Activated CD8-positive, alpha-beta T cell treated with anti-CD3 and anti-CD28 coated beads for 36 hours (primary cell): ENCODE data around the gene TFCP2L1. TPM values are rescaled to one million over a fixed set of nuclear protein-coding genes. Genes with fewer than 3 reads are reported as not detected.

Experiments
- ATAC-seq: fragments of 200-7000 bp; cut with Tn5 transposase; one replicate; pipeline ENCODE4 v1.10.0; 2021; ENCODE audit warnings: mild to moderate bottlenecking, moderate library complexity
- CTCF ChIA-PET: fragments of 350-600 bp; sonication (Branson Sonifier 250); formaldehyde crosslinking; loops from one replicate; lab custom pipeline; 2021; ENCODE audit warnings: antibody characterized with exemption; lab: Charles Lee
- POLR2A ChIA-PET: fragments of 350-600 bp; sonication (Branson Sonifier 250); formaldehyde crosslinking; loops from one replicate; lab custom pipeline; 2021; ENCODE audit warnings: antibody characterized with exemption; lab: Charles Lee
- DNase-seq: peaks from one replicate; pipeline ENCODE4 v3.0.0-alpha.2; 2020
- H3K27ac Mint-ChIP-seq: one replicate; pipeline ENCODE4 v1.8.0; 2021; ENCODE audit warnings: mild to moderate bottlenecking, mixed read lengths
- H3K27me3 Mint-ChIP-seq: one replicate; pipeline ENCODE4 v1.8.0; 2021; ENCODE audit warnings: mixed read lengths
- H3K36me3 Mint-ChIP-seq: one replicate; pipeline ENCODE4 v1.8.0; 2021; ENCODE audit warnings: low read depth, mixed read lengths
- H3K4me1 Mint-ChIP-seq: one replicate; pipeline ENCODE4 v1.8.0; 2021; ENCODE audit warnings: low read depth, mixed read lengths
- H3K4me3 Mint-ChIP-seq: one replicate; pipeline ENCODE4 v1.8.0; 2021; ENCODE audit warnings: mild to moderate bottlenecking, moderate library complexity, mixed read lengths
- H3K9me3 Mint-ChIP-seq: one replicate; pipeline ENCODE4 v1.8.0; 2021; ENCODE audit warnings: mixed read lengths
- intact Hi-C: fragments of 100-400 bp; cut with micrococcal nuclease; formaldehyde crosslinking; loops from one replicate; pipeline ENCODE4 v1.10.0; 2022
- total RNA-seq, 2 experiments: library from RNA; stranded (reverse); gene quantifications; one replicate each; pipeline ENCODE4 v1.2.3, GENCODE V29; 2021
- TF ChIP-seq, protein P1 (sequence below): fragments of 200-600 bp; IDR thresholded peaks from one replicate; pipeline ENCODE4 v1.8.0; 2022; ENCODE audit warnings: antibody characterized with exemption, mild to moderate bottlenecking

The TFCP2L1 gene
- total RNA-seq, 2 experiments from 2014 or later, result 0.04 TPM; not detected in 1

DNA sequence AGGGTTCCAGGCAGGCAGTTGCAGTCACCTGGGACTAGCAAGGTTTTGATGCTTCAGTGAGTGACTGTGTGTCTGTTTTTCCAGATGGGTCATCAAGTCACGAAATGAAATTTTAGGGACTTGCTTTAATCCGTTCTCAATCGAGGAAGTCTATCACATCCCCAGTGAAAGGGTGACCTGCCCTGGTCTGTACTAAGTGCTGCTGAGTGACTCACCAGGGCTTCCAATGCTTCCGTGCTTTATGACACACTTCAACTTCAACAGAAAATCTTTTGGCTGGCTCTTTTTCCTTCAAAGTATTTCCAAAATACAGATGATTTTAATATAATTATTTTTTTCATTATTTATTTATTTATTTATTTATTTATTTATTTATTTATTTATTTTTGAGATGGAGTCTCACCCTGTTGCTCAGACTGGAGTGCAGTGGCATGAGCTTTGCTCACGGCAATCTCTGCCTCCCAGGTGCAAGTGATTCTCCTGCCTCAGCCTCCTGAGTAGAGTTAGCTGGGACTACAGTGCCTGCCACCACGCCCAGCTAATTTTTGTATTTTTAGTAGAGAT is 18.4 kb downstream of the TFCP2L1 start:
- no peak for DNase-seq
- H3K36me3 Mint-ChIP-seq, result no peaks in the 10 kb centered on the region
- no peak overlapping the region for H3K27ac Mint-ChIP-seq
- no peaks in the 10 kb centered on the region for H3K9me3 Mint-ChIP-seq
- no peaks in the 10 kb centered on the region for H3K4me1 Mint-ChIP-seq
- POLR2A ChIA-PET, result no interaction called here
- CTCF ChIA-PET, result no interaction called here
- intact Hi-C loops, result no loop called here
- no peak overlapping the region for H3K4me3 Mint-ChIP-seq
- H3K27me3 Mint-ChIP-seq, result no peaks in the 10 kb centered on the region
- TF ChIP-seq, protein P1, sequence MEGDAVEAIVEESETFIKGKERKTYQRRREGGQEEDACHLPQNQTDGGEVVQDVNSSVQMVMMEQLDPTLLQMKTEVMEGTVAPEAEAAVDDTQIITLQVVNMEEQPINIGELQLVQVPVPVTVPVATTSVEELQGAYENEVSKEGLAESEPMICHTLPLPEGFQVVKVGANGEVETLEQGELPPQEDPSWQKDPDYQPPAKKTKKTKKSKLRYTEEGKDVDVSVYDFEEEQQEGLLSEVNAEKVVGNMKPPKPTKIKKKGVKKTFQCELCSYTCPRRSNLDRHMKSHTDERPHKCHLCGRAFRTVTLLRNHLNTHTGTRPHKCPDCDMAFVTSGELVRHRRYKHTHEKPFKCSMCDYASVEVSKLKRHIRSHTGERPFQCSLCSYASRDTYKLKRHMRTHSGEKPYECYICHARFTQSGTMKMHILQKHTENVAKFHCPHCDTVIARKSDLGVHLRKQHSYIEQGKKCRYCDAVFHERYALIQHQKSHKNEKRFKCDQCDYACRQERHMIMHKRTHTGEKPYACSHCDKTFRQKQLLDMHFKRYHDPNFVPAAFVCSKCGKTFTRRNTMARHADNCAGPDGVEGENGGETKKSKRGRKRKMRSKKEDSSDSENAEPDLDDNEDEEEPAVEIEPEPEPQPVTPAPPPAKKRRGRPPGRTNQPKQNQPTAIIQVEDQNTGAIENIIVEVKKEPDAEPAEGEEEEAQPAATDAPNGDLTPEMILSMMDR, result no peak
- ATAC-seq, result no peak

DNA sequence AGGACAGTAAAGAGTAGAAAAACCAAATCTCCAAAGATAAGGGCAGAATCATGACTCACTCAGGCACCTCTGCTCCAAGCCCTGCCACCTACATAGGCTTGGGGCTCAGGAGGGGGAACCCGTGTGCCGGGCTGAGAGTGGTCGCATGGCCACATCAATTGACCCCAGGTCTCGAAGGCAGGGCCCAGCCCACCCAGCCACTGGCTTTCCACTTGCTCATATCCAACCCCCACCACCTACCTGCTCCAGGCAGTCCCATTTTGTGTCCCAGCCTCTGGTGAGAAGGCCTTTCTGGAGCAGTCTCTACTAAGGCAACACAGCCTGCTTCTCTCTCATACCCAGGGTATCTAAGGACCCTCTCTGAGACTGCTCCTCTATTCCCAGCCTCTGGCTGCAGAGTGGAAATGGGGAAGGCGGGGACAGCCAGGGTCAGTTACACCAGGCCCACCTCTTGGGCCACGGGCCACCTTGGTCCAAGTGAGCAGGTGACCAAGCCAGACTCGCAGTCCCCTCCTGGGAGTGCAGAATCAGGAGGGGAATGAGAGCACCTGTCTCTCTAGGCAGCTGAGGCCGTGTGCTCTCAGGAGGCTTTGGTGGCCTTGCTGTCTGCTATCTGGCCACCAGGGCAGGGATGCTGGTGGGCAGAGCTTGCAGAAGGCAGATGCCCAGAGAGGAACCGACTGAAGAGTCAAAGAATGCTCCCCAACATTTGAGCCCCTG is 20.8 kb downstream of the TFCP2L1 start:
- no peak overlapping the region for H3K4me3 Mint-ChIP-seq
- no peak for ATAC-seq

DNA sequence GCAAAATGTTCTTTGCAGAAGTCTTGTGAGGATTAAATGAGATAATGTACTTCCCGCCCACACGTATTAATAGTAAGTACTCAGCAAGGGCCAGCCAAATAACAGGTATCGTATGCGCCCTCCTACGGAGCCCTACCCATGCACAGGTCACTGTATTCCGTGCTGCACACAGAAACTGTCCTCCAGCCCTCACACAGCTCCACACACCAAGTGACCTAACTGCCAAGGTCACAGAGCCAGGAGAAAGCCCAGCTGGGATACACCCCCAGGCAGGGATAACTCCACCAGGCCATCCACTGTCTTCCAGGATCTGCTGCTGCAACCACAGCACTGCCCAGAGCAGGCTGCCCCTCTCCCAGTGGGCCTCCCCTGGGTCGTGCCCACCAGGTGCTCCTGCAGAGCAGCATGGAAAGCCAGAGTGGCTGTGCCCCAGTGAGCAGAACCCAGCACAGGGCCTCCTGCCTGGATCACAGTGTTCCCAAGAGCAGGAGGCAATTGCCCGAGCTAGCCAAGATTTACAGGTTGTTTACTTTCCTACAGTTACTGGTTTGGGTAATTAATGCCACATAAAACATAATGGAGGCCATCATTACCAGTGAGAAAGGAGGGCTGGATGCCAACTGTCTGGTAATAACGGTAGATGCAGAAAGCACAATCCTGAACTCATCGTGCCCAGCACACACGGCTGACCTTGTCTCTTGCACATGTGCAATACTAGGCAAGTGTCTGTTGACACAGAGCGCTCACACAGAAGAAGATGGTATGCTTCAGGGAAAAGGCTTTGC is 24.4 kb downstream of the TFCP2L1 start:
- DNase-seq, result no peak
- no peak for ATAC-seq
- CTCF ChIA-PET, result no interaction called here
- H3K36me3 Mint-ChIP-seq, result no peaks in the 10 kb centered on the region
- peaks cover 7% of the 10 kb centered on the region for H3K27me3 Mint-ChIP-seq
- POLR2A ChIA-PET, result no interaction called here
- H3K4me1 Mint-ChIP-seq, result no peaks in the 10 kb centered on the region
- intact Hi-C loops, result no loop called here
- TF ChIP-seq, protein P1, result no peak
- no peak overlapping the region for H3K27ac Mint-ChIP-seq
- no peak overlapping the region for H3K4me3 Mint-ChIP-seq
- H3K9me3 Mint-ChIP-seq, result no peaks in the 10 kb centered on the region

More for the DNA sequence above, 20.8 kb downstream of the TFCP2L1 start:
- Mint-ChIP-seq H3K36me3 (no peaks in the 10 kb centered on the region), H3K27ac (no peak overlapping the region), H3K9me3 (no peaks in the 10 kb centered on the region), H3K4me1 (no peaks in the 10 kb centered on the region), H3K27me3 (no peaks in the 10 kb centered on the region)
- POLR2A ChIA-PET, result interaction anchor here (0.7 kb wide), 1 partner anchor 928 kb away, joined by 3 read pairs; no protein-coding TSS in a partner anchor
- TF ChIP-seq, protein P1, result no peak
- DNase-seq, result no peak
- CTCF ChIA-PET, result no interaction called here
- intact Hi-C loops, result no loop called here

DNA sequence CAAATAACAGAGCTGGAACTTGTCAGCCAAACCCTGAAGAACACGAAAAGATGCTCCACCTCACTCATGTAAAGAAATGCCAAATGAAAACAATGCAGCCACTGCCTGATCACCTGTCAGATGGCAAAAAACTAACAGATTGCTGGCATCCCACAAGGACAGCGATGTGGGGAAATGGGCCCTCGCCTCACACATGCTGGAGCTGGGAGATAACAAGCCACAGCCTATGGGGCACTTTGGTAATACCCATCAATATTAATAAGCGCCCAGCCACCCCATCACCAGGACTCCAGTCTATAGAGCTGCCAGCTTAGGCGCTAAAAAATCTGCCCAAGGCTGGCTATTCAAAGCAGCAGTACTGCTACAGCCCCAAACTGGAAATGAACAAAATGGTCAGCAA is 27.0 kb downstream of the TFCP2L1 start:
- H3K36me3 Mint-ChIP-seq, result no peaks in the 10 kb centered on the region
- H3K4me3 Mint-ChIP-seq, result no peak overlapping the region
- TF ChIP-seq, protein P1, result no peak
- peaks cover 7% of the 10 kb centered on the region for H3K27me3 Mint-ChIP-seq
- intact Hi-C loops, result no loop called here
- ChIA-PET POLR2A (no interaction called here), CTCF (no interaction called here)
- ATAC-seq (no peak), DNase-seq (no peak)
- H3K9me3 Mint-ChIP-seq, result no peaks in the 10 kb centered on the region
- no peak overlapping the region for H3K27ac Mint-ChIP-seq
- no peaks in the 10 kb centered on the region for H3K4me1 Mint-ChIP-seq

DNA sequence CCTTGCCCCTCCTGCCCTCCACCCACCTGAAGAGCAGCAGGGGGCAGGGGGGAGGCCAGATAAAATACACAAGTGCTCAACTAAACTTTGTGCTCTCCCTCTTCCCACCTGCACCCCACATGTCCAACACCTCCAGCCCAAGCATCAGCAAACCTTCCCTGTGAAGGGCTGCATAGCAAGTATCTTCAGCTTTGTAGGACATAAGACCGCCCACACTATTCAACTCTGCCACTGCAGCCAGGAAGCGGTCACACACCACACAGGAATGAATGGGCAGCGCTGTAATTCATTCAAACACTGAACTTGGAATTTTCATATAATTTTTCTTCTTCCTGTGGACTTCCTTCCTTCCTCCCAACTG is 27.5 kb downstream of the TFCP2L1 start:
- ATAC-seq (no peak), DNase-seq (no peak)
- intact Hi-C loops, result no loop called here
- Mint-ChIP-seq H3K36me3 (no peaks in the 10 kb centered on the region), H3K9me3 (no peaks in the 10 kb centered on the region), H3K27me3 (peaks cover 7% of the 10 kb centered on the region), H3K4me3 (no peak overlapping the region), H3K4me1 (no peaks in the 10 kb centered on the region), H3K27ac (no peak overlapping the region)
- POLR2A ChIA-PET, result no interaction called here
- CTCF ChIA-PET, result no interaction called here
- TF ChIP-seq, protein P1, result no peak
